ENCODE data around the gene CHCHD3.

DNA sequence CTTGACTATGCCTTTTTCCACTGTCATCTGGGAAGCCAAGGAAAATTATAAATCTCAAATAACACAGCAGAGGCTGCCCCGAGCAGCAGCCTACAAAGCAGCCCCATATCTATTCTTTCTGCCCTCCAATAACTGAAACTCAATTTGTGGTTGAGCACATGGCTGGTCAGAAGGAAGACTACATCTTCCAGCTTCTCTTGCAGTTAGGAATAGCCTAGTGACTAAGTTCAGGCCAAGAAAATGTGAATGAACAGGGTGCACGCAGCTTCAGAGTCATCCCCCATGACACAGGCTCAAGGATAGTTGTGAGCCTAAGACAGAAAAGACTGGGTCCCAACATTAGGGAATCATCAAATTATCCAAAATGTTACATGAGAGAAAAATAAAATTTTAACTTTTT, 42.3 kb downstream of the CHCHD3 start:
- TF ChIP-seq, protein P1, sequence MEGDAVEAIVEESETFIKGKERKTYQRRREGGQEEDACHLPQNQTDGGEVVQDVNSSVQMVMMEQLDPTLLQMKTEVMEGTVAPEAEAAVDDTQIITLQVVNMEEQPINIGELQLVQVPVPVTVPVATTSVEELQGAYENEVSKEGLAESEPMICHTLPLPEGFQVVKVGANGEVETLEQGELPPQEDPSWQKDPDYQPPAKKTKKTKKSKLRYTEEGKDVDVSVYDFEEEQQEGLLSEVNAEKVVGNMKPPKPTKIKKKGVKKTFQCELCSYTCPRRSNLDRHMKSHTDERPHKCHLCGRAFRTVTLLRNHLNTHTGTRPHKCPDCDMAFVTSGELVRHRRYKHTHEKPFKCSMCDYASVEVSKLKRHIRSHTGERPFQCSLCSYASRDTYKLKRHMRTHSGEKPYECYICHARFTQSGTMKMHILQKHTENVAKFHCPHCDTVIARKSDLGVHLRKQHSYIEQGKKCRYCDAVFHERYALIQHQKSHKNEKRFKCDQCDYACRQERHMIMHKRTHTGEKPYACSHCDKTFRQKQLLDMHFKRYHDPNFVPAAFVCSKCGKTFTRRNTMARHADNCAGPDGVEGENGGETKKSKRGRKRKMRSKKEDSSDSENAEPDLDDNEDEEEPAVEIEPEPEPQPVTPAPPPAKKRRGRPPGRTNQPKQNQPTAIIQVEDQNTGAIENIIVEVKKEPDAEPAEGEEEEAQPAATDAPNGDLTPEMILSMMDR (conservative IDR thresholded peaks at IDR 0.05; ENCODE audit: low read length): no peak
- no peak for TF ChIP-seq EZH2phosphoT487 (IDR thresholded peaks at IDR 0.05; ENCODE audit: borderline replicate concordance)
